ENCODE measurements around the gene RPLP2. TPM values are rescaled to one million over a fixed set of nuclear protein-coding genes. Genes with fewer than 3 reads are reported as not detected.
A peak's percentile ranks its signal among the peaks of the same experiment; 100 is the strongest.

The RPLP2 gene
- polyA plus RNA-seq, 1 donor (not counting 4 experiments of a cell fraction or from before 2014, with no cell fraction given): 632 TPM

GRCh38 chr11:811446-812245 lies 1.9 kb downstream of the RPLP2 start:
- no peaks in the 10 kb centered on the region for H3K9me1 ChIP-seq (ENCODE audit: control insufficient read depth, extremely low read depth, insufficient read depth, low read length)
- H3K79me2 ChIP-seq (ENCODE audit: control insufficient read depth, insufficient read depth, low read length): peaks cover 39% of the 10 kb centered on the region
- H4K20me1 ChIP-seq (ENCODE audit: control insufficient read depth, extremely low read depth, insufficient read depth, low read length): peaks cover 19% of the 10 kb centered on the region
- peak overlapping the region; percentile 96 for H3K9ac ChIP-seq (ENCODE audit: control insufficient read depth, extremely low read depth, insufficient read depth, low read length)
- H3K36me3 ChIP-seq (ENCODE audit: control insufficient read depth in 2 of 2, extremely low read depth in 1 of 2, insufficient read depth in 2 of 2, low read length in 2 of 2): peaks cover 29 to 31% of the 10 kb centered on the region in 2 experiments
- H3K9me3 ChIP-seq (ENCODE audit: control insufficient read depth, low read depth, low read length): no peaks in the 10 kb centered on the region
- TF ChIP-seq CTCF (optimal IDR thresholded peaks at IDR 0.05 in 1 of 3, IDR thresholded peaks at IDR 0.05 in 1 of 3, conservative IDR thresholded peaks at IDR 0.05 in 1 of 3; ENCODE audit: extremely low read depth in 1 of 3, insufficient read depth in 2 of 3, low read length in 3 of 3) (peak in 2 of 3 experiments; percentile 15 to 45), EZH2 (IDR thresholded peaks at IDR 0.05; ENCODE audit: low read length) (no peak)
- peak overlapping the region; percentile 23 for H3K27ac ChIP-seq (ENCODE audit: control insufficient read depth, insufficient read depth, low read length)
- DNase-seq (ENCODE audit: low read depth, low spot score): no peak
- H3K4me1 ChIP-seq (ENCODE audit: control insufficient read depth, extremely low read depth, insufficient read depth, low read length): peaks cover 20% of the 10 kb centered on the region
- dilution Hi-C loops (cut with MboI; ENCODE audit: extremely low pct_ligation_motif_present, low sequenced_read_pairs): no loop called here
- no peaks in the 10 kb centered on the region for H3K27me3 ChIP-seq (ENCODE audit: control insufficient read depth, extremely low read depth, insufficient read depth, low read length)
- peak overlapping the region; percentile 81 to 98 (median 98) for H3K4me3 ChIP-seq (ENCODE audit: control insufficient read depth in 2 of 3, extremely low read depth in 1 of 3, insufficient read depth in 2 of 3, low read depth in 1 of 3, low read length in 3 of 3)
- H3K4me2 ChIP-seq (ENCODE audit: control insufficient read depth, extremely low read depth, insufficient read depth, low read depth, low read length): peak overlapping the region; percentile 83
- H2AFZ ChIP-seq (ENCODE audit: control insufficient read depth, low read length): no peak overlapping the region
- no peak for FAIRE-seq

GRCh38 chr11:812390-812789 lies 2.6 kb downstream of the RPLP2 start:
- no peak for FAIRE-seq
- no peak for TF ChIP-seq EZH2 (IDR thresholded peaks at IDR 0.05; ENCODE audit: low read length)
- TF ChIP-seq CTCF (optimal IDR thresholded peaks at IDR 0.05 in 1 of 3, IDR thresholded peaks at IDR 0.05 in 1 of 3, conservative IDR thresholded peaks at IDR 0.05 in 1 of 3; ENCODE audit: extremely low read depth in 1 of 3, insufficient read depth in 2 of 3, low read length in 3 of 3): no peak
- no peak overlapping the region for H3K4me3 ChIP-seq (ENCODE audit: control insufficient read depth in 2 of 3, extremely low read depth in 1 of 3, insufficient read depth in 2 of 3, low read depth in 1 of 3, low read length in 3 of 3)
- no peak overlapping the region for H3K27ac ChIP-seq (ENCODE audit: control insufficient read depth, insufficient read depth, low read length)
- peaks cover 29 to 31% of the 10 kb centered on the region in 2 experiments for H3K36me3 ChIP-seq (ENCODE audit: control insufficient read depth in 2 of 2, extremely low read depth in 1 of 2, insufficient read depth in 2 of 2, low read length in 2 of 2)
- H3K27me3 ChIP-seq (ENCODE audit: control insufficient read depth, extremely low read depth, insufficient read depth, low read length): no peaks in the 10 kb centered on the region
- H3K9me3 ChIP-seq (ENCODE audit: control insufficient read depth, low read depth, low read length): no peaks in the 10 kb centered on the region
- DNase-seq (ENCODE audit: low read depth, low spot score): no peak
- H2AFZ ChIP-seq (ENCODE audit: control insufficient read depth, low read length): no peak overlapping the region
- H3K9me1 ChIP-seq (ENCODE audit: control insufficient read depth, extremely low read depth, insufficient read depth, low read length): no peaks in the 10 kb centered on the region
- dilution Hi-C loops (cut with MboI; ENCODE audit: extremely low pct_ligation_motif_present, low sequenced_read_pairs): no loop called here
- H3K4me2 ChIP-seq (ENCODE audit: control insufficient read depth, extremely low read depth, insufficient read depth, low read depth, low read length): no peak overlapping the region
- H3K79me2 ChIP-seq (ENCODE audit: control insufficient read depth, insufficient read depth, low read length): peaks cover 39% of the 10 kb centered on the region
- peaks cover 20% of the 10 kb centered on the region for H3K4me1 ChIP-seq (ENCODE audit: control insufficient read depth, extremely low read depth, insufficient read depth, low read length)
- H4K20me1 ChIP-seq (ENCODE audit: control insufficient read depth, extremely low read depth, insufficient read depth, low read length): peaks cover 19% of the 10 kb centered on the region
- H3K9ac ChIP-seq (ENCODE audit: control insufficient read depth, extremely low read depth, insufficient read depth, low read length): no peak overlapping the region
